Measurements from ENCODE around the gene TLE5.
A peak's percentile ranks its signal among the peaks of the same experiment; 100 is the strongest.
"Not testable (repeated sequence)": the region's sequence is repeated elsewhere in the genome, so short reads cannot be mapped to it uniquely, and the experiment has no call there.

The TLE5 gene

DNA sequence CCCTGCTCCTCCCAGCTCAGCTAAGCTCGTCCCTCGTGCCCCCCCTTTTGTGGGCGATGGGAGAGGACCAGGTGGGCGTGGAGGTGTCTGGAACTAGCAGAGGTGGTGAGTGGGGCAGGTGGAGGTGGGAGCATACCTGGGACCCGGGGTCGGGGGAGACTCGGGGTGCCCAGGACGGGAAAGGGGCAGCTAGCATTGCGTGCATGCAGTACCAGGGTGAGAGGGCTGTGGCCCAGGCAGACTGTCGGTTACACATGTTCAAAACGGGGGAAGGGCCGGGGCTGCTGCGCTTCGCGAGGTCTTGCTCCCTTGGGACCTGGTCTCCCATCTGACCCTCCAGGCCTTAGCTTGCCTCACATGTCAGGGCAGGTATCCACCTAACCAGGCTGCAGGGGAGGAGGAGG lies 9.1 kb downstream of the TLE5 start:
- TF ChIP-seq, protein P1, sequence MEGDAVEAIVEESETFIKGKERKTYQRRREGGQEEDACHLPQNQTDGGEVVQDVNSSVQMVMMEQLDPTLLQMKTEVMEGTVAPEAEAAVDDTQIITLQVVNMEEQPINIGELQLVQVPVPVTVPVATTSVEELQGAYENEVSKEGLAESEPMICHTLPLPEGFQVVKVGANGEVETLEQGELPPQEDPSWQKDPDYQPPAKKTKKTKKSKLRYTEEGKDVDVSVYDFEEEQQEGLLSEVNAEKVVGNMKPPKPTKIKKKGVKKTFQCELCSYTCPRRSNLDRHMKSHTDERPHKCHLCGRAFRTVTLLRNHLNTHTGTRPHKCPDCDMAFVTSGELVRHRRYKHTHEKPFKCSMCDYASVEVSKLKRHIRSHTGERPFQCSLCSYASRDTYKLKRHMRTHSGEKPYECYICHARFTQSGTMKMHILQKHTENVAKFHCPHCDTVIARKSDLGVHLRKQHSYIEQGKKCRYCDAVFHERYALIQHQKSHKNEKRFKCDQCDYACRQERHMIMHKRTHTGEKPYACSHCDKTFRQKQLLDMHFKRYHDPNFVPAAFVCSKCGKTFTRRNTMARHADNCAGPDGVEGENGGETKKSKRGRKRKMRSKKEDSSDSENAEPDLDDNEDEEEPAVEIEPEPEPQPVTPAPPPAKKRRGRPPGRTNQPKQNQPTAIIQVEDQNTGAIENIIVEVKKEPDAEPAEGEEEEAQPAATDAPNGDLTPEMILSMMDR (IDR thresholded peaks at IDR 0.05; ENCODE audit: low read depth, low read length), result no peak
- in situ Hi-C loops (cut with HindIII; ENCODE audit: low sequenced_read_pairs), result no loop called here
- H3K4me3 ChIP-seq (ENCODE audit: low read depth, low read length), result no peak overlapping the region
- no peak for DNase-seq (ENCODE audit: low read depth, low spot score)

DNA sequence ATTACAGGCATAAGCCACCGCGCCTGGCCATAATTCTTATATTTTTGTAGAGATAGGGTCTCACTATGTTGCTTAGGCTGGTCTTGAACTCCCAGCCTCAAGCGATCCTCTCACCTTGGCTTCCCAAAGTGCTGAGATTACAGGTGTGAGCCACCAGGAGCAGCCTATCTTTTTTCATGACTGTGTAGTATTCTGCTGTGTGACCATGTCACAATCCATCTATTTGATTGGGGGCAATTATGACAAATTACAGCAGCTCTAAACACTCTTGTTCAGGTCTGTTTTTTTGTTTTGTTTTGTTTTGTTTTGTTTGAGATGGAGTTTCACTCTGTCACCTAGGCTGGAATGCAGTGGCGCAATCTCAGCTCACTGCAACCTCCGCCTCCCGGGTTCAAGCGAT lies 12.3 kb downstream of the TLE5 start:
- DNase-seq (ENCODE audit: low read depth, low spot score); H3K4me3 ChIP-seq (ENCODE audit: low read depth, low read length); in situ Hi-C loops (cut with HindIII; ENCODE audit: low sequenced_read_pairs): not testable (repeated sequence)

GRCh38 chr19:3049089-3049488 lies 13.2 kb downstream of the TLE5 start:
- H3K4me3 ChIP-seq (ENCODE audit: low read depth, low read length), result no peak overlapping the region
- in situ Hi-C loops (cut with HindIII; ENCODE audit: low sequenced_read_pairs), result no loop called here
- TF ChIP-seq, protein P1 (IDR thresholded peaks at IDR 0.05; ENCODE audit: low read depth, low read length), result no peak
- DNase-seq (ENCODE audit: low read depth, low spot score), result no peak

- TF ChIP-seq, protein P1 (IDR thresholded peaks at IDR 0.05; ENCODE audit: low read depth, low read length), result no peak
- DNase-seq (ENCODE audit: low read depth, low spot score), result no peak
- no peak overlapping the region for H3K4me3 ChIP-seq (ENCODE audit: low read depth, low read length)
- in situ Hi-C loops (cut with HindIII; ENCODE audit: low sequenced_read_pairs), result no loop called here
Measured at GRCh38 chr19:3048190-3048533, 14.1 kb downstream of the TLE5 start.

DNA sequence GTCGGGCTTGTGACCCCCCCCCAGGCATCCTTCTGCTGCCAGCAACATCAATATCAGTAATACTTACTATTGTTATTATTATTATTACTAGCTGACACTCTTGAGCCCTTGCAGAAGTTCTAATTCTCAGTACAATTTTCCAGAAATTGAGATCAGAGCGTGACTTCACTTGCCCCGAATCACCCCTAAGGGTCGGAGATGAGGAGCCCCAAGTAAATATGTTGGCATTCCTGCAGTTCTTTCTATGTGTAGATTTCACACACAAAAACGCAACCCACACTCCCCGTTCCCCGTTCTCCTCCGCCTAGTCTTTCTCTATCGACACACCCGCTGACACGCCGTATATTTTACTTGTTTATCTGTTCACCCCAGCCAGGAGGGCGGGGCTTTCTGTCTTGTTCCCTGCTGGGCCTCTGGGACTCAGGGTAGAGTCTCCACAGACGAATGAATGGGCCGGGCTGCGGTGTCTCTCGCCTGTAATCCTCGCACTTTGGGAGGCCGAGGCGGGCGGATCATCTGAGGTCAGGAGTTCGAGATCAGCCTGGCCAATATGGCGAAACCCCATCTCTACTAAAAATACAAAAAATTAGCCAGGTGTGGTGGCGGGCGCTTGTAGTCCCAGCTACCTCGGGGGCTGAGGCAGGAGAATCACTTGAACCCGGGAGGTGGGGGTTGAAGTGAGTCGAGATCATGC lies 14.7 kb downstream of the TLE5 start:
- in situ Hi-C loops (cut with HindIII; ENCODE audit: low sequenced_read_pairs), result no loop called here
- TF ChIP-seq, protein P1 (IDR thresholded peaks at IDR 0.05; ENCODE audit: low read depth, low read length), result no peak
- H3K4me3 ChIP-seq (ENCODE audit: low read depth, low read length), result peak overlapping the region; percentile 18
- peak; percentile 69 for DNase-seq (ENCODE audit: low read depth, low spot score)

DNA sequence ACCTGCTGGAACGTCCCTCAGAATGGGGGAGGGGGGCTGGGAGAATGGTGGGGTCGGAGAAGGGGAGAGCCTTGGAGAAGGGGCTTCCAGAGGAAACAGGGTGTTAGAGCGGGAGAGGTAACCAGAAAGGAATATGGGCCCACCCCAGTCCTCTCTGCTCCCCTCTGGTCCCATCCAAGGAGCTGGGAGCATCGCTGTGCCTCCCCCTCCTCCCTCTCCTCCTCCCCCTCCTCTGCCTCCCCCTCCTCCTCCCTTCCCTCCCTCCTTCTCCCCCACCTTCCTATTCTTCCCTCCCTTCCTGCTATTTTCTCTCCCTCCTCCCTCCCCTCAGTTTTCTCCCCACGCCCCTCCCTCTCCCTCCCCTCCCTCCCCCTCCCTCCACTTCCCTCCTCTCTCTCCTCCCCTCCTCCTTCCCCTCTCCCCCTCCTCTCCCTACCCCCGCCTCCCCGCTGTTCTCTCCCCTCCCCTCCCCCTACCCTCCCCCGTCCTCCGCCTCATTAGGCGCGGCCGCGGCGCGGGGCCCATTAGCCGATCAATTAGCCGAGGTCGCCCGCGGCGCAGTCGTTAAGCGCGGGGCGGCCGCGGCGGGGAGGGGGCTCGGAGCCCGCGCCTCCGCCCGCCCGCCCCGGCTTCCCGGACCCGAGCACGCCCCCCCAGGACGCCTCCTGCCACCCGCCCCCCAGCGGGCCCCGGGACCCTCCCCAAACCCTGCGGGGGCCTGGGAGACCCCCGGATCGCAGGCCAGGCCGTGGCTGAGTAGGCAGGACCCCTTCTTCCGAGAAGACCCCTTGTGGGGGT lies 15.4 kb downstream of the TLE5 start:
- peak overlapping the region; percentile 18 for H3K4me3 ChIP-seq (ENCODE audit: low read depth, low read length)
- DNase-seq (ENCODE audit: low read depth, low spot score), result no peak
- in situ Hi-C loops (cut with HindIII; ENCODE audit: low sequenced_read_pairs), result no loop called here
- TF ChIP-seq, protein P1 (IDR thresholded peaks at IDR 0.05; ENCODE audit: low read depth, low read length), result no peak

Data from astrocyte of the spinal cord (primary cell).